ENCODE measurements around the gene FBXO24.
"Not testable (repeated sequence)": the region's sequence is repeated elsewhere in the genome, so short reads cannot be mapped to it uniquely, and the experiment has no call there.

Gene FBXO24

DNA sequence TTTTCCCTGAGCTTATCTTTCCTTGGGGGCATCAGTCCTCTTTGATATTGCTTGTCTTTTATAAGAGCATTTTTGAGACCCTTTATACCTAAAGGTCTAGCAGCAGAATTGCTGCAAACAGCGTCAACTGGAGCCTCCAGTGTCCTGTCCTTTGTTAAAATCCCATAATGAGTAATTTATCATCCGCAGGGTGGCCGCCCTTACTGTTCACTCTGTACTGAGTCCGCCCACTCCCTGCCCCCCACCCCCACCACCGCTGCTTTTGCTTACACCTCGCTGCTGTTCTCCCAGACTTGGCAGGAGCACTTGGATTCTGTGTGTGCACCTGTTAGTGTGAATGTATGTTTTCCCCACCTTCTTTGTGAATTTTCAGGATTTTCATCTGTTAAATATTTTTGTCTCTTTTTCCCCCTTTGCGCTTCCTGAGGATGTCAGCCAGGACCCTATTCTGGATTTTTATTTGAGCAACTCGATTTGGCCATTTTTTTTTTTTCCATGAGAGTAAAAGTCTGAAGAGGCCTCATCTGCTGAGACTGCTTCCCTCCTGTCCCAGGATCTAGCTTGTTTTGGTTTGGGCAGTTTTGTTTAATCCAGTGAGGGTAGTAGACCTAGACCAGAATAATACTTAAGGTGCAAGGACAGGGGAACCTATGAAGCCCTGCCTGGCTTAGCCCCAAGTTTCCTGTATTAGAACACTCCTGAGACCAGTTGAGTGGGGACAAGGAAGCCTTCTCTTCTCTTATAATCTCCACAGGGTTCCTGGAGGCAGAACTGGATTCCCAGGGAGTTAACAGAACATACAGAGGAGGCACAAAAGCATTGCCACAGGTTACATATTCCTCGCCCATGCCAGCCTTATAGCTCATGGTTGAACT is 39.0 kb upstream of the FBXO24 start:
- Mint-ChIP-seq H3K27ac (peak overlapping the region; percentile 95), H3K4me3 (peak overlapping the region; percentile 96), H3K4me1 (peaks cover 80% of the 10 kb centered on the region), H3K9me3 (no peaks in the 10 kb centered on the region), H3K36me3 (peaks cover 82% of the 10 kb centered on the region)
- DNase-seq (ENCODE audit: low spot score in 2 of 2), result no peak
- no peak for ATAC-seq

GRCh38 chr7:100547872-100548271 is 38.3 kb upstream of the FBXO24 start:
- peak overlapping the region; percentile 96 for H3K4me3 Mint-ChIP-seq
- peaks cover 84% of the 10 kb centered on the region for H3K36me3 Mint-ChIP-seq
- no peak for ATAC-seq
- DNase-seq (ENCODE audit: low spot score in 2 of 2), result no peak
- H3K27ac Mint-ChIP-seq, result peak overlapping the region; percentile 95
- H3K4me1 Mint-ChIP-seq, result peaks cover 73% of the 10 kb centered on the region
- no peaks in the 10 kb centered on the region for H3K9me3 Mint-ChIP-seq

- peaks cover 90% of the 10 kb centered on the region for H3K36me3 Mint-ChIP-seq
- DNase-seq (ENCODE audit: low spot score in 2 of 2); H3K9me3 Mint-ChIP-seq; ATAC-seq: not testable (repeated sequence)
- peaks cover 67% of the 10 kb centered on the region for H3K4me1 Mint-ChIP-seq
- H3K27ac Mint-ChIP-seq, result peak overlapping the region; percentile 95
- peak overlapping the region; percentile 96 for H3K4me3 Mint-ChIP-seq
Measured at GRCh38 chr7:100548446-100548845, 37.7 kb upstream of the FBXO24 start.

DNA sequence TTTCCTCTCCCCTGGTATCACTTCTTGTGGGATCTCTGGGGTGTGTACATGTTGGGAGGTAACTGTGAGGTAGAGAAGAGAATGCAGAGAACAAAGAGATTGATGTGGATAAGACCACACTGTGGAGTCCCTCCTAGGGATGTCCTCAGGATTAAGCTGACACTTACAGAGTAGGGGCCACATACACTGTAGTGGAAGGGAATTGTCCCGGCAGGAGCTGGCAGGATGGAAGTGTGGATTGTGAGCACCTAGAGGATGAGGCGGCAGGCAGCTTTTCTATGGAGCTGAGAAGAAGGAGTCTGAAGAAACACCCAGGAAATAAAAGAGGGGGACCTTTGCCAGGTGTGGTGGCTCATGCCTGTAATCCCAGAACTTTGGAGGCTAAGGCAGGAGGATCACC is 33.6 kb upstream of the FBXO24 start:
- Mint-ChIP-seq H3K4me1 (peaks cover 36% of the 10 kb centered on the region), H3K9me3 (no peaks in the 10 kb centered on the region), H3K36me3 (peaks cover 98% of the 10 kb centered on the region), H3K27ac (peak overlapping the region; percentile 66), H3K4me3 (no peak overlapping the region)
- DNase-seq (ENCODE audit: low spot score in 2 of 2), result no peak
- no peak for ATAC-seq

GRCh38 chr7:100553032-100553431 is 33.1 kb upstream of the FBXO24 start:
- ATAC-seq (no peak), DNase-seq (ENCODE audit: low spot score in 2 of 2) (no peak)
- peaks cover 31% of the 10 kb centered on the region for H3K4me1 Mint-ChIP-seq
- H3K4me3 Mint-ChIP-seq, result no peak overlapping the region
- peaks cover 98% of the 10 kb centered on the region for H3K36me3 Mint-ChIP-seq
- peak overlapping the region; percentile 66 for H3K27ac Mint-ChIP-seq
- no peaks in the 10 kb centered on the region for H3K9me3 Mint-ChIP-seq

DNA sequence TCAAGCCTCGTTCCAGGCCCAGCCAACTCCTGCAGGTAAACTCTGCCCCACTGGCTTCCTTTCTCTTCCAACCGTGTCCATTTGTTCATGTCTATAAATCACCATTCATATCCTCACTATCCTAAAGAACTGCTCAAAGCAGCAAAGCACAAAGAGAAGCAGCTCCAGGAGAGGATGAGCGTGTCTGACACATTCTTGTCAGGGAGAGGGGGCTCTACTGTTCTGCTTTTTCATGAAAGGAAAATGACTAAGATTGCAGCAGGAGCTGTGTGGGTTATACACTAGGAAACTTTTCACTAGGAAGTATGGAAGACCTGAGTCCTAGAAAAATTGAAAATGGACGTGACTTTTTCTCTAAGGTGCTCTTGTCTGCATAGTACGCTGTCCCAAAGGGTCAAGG is 30.4 kb upstream of the FBXO24 start:
- no peaks in the 10 kb centered on the region for H3K9me3 Mint-ChIP-seq
- no peak overlapping the region for H3K4me3 Mint-ChIP-seq
- peaks cover 8% of the 10 kb centered on the region for H3K4me1 Mint-ChIP-seq
- no peak for DNase-seq (ENCODE audit: low spot score in 2 of 2)
- ATAC-seq, result no peak
- peak overlapping the region; percentile 66 for H3K27ac Mint-ChIP-seq
- peaks cover 100% of the 10 kb centered on the region for H3K36me3 Mint-ChIP-seq

GRCh38 chr7:100556541-100556940 is 29.6 kb upstream of the FBXO24 start:
- Mint-ChIP-seq H3K9me3 (no peaks in the 10 kb centered on the region), H3K27ac (peak overlapping the region; percentile 66), H3K4me3 (no peak overlapping the region), H3K4me1 (peaks cover 7% of the 10 kb centered on the region), H3K36me3 (peaks cover 100% of the 10 kb centered on the region)
- peak; percentile 63 for ATAC-seq
- DNase-seq (ENCODE audit: low spot score in 2 of 2), result no peak

DNA sequence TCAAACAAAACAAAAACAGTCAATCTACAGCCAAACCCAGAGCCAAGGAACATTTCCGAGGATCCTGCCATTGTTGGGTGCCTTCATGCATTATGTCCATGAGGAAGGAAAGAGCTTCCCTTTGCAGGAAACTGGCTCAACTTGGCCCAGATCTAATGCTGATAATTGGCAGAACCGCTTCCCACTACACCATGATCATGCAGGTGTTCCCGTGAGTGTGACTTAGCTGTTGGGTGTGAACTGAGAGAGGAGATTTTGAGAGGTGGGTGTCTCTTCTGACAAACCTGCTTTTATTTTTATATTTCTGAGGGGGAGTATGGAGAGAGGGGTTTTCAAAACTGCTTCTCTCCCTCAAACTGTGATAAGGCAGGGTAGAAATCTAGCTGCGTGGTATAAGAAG is 27.0 kb upstream of the FBXO24 start:
- Mint-ChIP-seq H3K27ac (no peak overlapping the region), H3K36me3 (peaks cover 100% of the 10 kb centered on the region), H3K4me3 (no peak overlapping the region), H3K9me3 (no peaks in the 10 kb centered on the region), H3K4me1 (peaks cover 13% of the 10 kb centered on the region)
- ATAC-seq, result no peak
- no peak for DNase-seq (ENCODE audit: low spot score in 2 of 2)

- Mint-ChIP-seq H3K27ac (no peak overlapping the region), H3K4me3 (no peak overlapping the region), H3K9me3 (no peaks in the 10 kb centered on the region), H3K36me3 (peaks cover 95% of the 10 kb centered on the region), H3K4me1 (peaks cover 12% of the 10 kb centered on the region)
- DNase-seq (ENCODE audit: low spot score in 2 of 2), result no peak
- no peak for ATAC-seq
Measured at GRCh38 chr7:100561491-100562194, 24.5 kb upstream of the FBXO24 start.

DNA sequence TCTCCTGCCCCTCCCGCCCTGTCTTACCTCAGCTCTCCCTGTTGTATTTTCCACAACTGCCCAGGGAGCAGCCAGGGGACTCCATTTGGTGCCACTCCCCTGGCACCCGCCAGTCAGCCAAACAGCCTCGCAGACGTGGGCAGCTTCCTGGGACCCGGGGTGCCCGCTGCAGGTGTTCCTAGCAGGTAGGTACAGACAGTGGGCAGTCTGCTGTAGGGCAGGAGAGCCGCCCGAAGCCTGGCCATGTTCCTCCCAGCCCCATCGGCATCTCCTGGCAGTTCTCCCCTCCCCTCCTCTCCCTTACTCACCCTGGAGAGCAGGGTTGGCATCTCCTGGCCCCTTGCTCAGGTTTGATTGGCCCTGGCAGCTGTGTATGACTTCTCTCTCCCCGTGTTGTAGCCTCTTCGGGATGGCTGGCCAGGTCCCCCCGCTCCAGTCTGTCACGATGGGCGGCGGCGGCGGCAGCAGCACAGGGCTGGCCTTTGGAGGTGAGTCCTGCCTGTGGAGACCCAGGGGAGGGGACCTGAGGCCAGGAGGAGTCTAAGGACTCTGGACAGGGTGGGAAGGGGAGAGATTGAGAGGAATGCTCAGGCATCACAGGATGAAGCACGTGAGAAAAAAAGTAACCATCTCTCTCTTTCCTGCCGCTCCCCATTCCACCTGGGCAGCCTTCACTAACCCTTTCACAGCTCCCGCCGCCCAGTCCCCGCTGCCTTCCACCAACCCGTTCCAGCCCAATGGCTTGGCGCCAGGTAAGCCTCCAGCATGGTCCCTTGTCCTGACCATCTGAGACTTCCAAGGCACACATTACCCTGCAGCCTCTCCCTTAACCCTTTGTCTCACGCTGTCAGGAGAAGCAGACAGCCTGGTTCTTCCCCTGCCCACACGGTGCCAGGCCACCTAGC is 23.7 kb upstream of the FBXO24 start:
- H3K27ac Mint-ChIP-seq, result no peak overlapping the region
- no peak overlapping the region for H3K4me3 Mint-ChIP-seq
- ATAC-seq (no peak), DNase-seq (ENCODE audit: low spot score in 2 of 2) (no peak)
- H3K4me1 Mint-ChIP-seq, result peaks cover 20% of the 10 kb centered on the region
- H3K9me3 Mint-ChIP-seq, result no peaks in the 10 kb centered on the region
- peaks cover 87% of the 10 kb centered on the region for H3K36me3 Mint-ChIP-seq

DNA sequence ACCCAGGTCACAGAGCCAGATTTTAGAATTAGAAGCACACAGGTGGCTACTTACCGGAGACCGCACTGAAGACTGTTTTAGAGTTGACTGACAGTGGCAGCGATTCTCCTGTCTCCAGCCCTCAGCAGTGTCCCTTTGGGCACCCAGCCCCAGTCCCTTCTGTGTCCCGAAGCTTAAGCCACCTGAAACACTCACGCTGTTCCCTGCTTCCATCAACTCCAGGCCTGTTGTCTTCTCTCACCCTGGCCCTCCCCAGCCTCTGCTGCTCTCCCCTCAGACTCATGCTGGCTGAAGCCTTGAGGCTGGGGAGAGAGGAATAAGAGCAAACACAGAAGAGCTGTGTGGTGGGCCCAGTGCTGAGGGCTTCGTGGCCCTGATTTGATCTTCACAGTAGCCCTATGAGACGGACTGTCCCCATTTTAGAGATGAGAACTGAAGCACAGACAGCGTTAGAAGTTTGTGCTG is 23.0 kb upstream of the FBXO24 start:
- H3K27ac Mint-ChIP-seq, result no peak overlapping the region
- no peak overlapping the region for H3K4me3 Mint-ChIP-seq
- no peaks in the 10 kb centered on the region for H3K9me3 Mint-ChIP-seq
- no peak for ATAC-seq
- DNase-seq (ENCODE audit: low spot score in 2 of 2), result no peak
- peaks cover 27% of the 10 kb centered on the region for H3K4me1 Mint-ChIP-seq
- peaks cover 84% of the 10 kb centered on the region for H3K36me3 Mint-ChIP-seq

DNA sequence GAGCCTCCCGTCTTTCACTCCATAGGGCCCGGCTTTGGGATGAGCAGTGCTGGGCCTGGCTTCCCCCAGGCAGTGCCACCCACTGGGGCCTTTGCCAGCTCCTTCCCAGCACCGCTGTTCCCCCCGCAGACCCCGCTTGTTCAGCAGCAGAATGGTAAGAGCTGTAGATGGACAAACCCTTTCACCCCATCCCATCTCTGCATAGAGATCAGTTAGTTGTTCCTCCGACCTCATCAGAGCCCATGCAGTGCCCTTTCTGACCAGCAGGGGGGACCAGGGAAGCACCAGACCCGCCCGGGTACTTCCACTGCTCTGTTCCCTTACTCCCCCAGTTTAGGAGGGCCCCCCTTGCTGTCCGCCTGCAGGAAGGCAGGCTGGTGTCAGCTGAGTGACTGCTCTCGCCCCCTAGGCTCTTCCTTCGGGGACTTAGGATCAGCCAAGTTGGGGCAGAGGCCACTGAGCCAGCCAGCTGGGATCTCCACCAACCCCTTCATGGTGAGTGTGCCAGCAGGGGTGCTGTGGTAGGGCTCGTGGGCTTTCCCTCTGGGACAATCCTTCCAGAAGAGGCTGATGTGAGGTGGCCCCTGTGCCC is 22.2 kb upstream of the FBXO24 start:
- H3K27ac Mint-ChIP-seq, result peak overlapping the region; percentile 63
- H3K9me3 Mint-ChIP-seq, result no peaks in the 10 kb centered on the region
- H3K4me1 Mint-ChIP-seq, result peaks cover 35% of the 10 kb centered on the region
- peak; percentile 69 for ATAC-seq
- DNase-seq (ENCODE audit: low spot score in 2 of 2), result peak; percentile 72 to 93
- H3K36me3 Mint-ChIP-seq, result peaks cover 79% of the 10 kb centered on the region
- no peak overlapping the region for H3K4me3 Mint-ChIP-seq

- not testable (repeated sequence) for H3K9me3 Mint-ChIP-seq; H3K4me3 Mint-ChIP-seq; ATAC-seq; DNase-seq (ENCODE audit: low spot score in 2 of 2)
- peaks cover 79% of the 10 kb centered on the region for H3K36me3 Mint-ChIP-seq
- H3K27ac Mint-ChIP-seq, result peak overlapping the region; percentile 63
- peaks cover 40% of the 10 kb centered on the region for H3K4me1 Mint-ChIP-seq
Measured at GRCh38 chr7:100564405-100564804, 21.7 kb upstream of the FBXO24 start.

GRCh38 chr7:100565133-100565571 is 21.0 kb upstream of the FBXO24 start:
- DNase-seq (ENCODE audit: low spot score in 2 of 2) (no peak), ATAC-seq (no peak)
- no peaks in the 10 kb centered on the region for H3K9me3 Mint-ChIP-seq
- peak overlapping the region; percentile 86 for H3K27ac Mint-ChIP-seq
- H3K4me1 Mint-ChIP-seq, result peaks cover 42% of the 10 kb centered on the region
- no peak overlapping the region for H3K4me3 Mint-ChIP-seq
- peaks cover 77% of the 10 kb centered on the region for H3K36me3 Mint-ChIP-seq
